ENCODE data around the gene DBT. TPM values are rescaled to one million over a fixed set of nuclear protein-coding genes. Genes with fewer than 3 reads are reported as not detected.

Gene DBT
- total and polyA plus RNA-seq, 11 donors, result 6.8 to 45.3 (median 28.7) TPM

DNA sequence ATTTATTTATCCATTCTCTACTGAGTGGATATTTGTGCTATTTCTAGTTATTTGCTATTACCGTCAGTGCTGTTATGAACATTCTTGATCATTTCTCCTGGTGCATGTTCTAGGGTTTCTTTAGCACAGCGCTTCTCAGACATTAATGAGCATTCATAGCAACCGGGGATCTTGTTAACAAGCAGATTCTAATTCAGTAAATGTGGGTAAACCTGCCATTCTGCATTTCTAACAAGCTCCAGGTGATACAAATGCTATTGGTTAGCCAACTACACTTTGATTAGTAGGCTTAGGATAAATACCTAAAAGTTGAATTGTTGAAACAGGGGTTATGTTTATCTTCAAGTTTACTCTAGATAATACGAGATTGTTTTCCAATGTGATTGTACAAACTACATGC lies 3.3 kb upstream of the DBT start:
- Histone ChIP-seq H3K9me3 (no peaks in the 10 kb centered on the region), H3K4me3 (no peak overlapping the region), H3K36me3 (no peaks in the 10 kb centered on the region), H3K27me3 (no peaks in the 10 kb centered on the region), H3K27ac (no peak overlapping the region), H3K4me1 (peaks cover 0 to 21% (median 15%) of the 10 kb centered on the region in 12 donors)
- no peak for TF ChIP-seq POLR2A (IDR thresholded peaks at IDR 0.05)
- no peak for TF ChIP-seq CTCF (IDR thresholded peaks at IDR 0.05)
- DNase-seq (no peak), ATAC-seq (no peak)
- intact Hi-C loops (cut with DNase I), result no loop called here
- 78 to 84% (median 81%) methylated on average over 4 of the region's 4 CpGs for WGBS, 4 donors

GRCh38 chr1:100250807-100251206 lies 1.2 kb upstream of the DBT start:
- intact Hi-C loops (cut with DNase I), result no loop called here

DNA sequence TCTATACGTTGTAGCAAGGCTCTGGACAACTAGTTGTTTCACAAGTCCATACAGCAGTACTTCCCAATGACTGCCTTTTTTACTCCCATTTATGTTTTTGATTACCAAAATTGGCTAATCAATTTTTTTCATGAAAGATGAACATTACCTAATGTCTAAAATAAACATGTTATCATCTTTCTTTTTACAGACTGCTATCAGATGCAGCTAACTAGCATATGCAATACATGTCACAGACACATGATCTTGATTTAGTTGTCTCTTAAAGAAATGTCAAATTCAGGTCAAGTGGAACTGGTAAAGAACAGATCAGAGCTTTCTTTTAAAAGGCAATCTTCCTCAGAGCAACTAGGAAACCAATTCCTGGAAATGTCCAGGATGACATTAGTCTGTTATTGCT lies 630 bp upstream of the DBT start:
- Histone ChIP-seq H3K4me1 (peaks cover 0 to 26% (median 16%) of the 10 kb centered on the region in 12 donors), H3K4me3 (peak overlapping the region; percentile 74 to 97 (median 83)), H3K36me3 (peaks cover 0 to 3% (median 0%) of the 10 kb centered on the region in 9 donors), H3K27ac (peak overlapping the region in 11 of 12 donors; percentile 69 to 95 (median 86)), H3K27me3 (no peaks in the 10 kb centered on the region), H3K9me3 (no peaks in the 10 kb centered on the region)
- no peak for TF ChIP-seq CTCF (IDR thresholded peaks at IDR 0.05)
- no peak for TF ChIP-seq POLR2A (IDR thresholded peaks at IDR 0.05)
- WGBS, 4 donors, result 0 to 3% (median 0%) methylated on average over 1 of the region's 1 CpG
- DNase-seq, result no peak
- intact Hi-C loops (cut with DNase I), result no loop called here
- ATAC-seq, result no peak

More at GRCh38 chr1:100250807-100251206, 1.2 kb upstream of the DBT start:
- Histone ChIP-seq H3K9me3 (no peaks in the 10 kb centered on the region), H3K4me3 (no peak overlapping the region), H3K4me1 (peaks cover 0 to 26% (median 16%) of the 10 kb centered on the region in 12 donors), H3K27me3 (no peaks in the 10 kb centered on the region), H3K27ac (peak overlapping the region in 1 of 12 donors; percentile 87), H3K36me3 (peaks cover 0 to 3% (median 0%) of the 10 kb centered on the region in 9 donors)
- DNase-seq, result no peak
- TF ChIP-seq CTCF (IDR thresholded peaks at IDR 0.05) (no peak), POLR2A (IDR thresholded peaks at IDR 0.05) (no peak)
- ATAC-seq, result no peak
- 94 to 100% (median 97%) methylated on average over 3 of the region's 3 CpGs for WGBS, 4 donors

GRCh38 chr1:100249155-100249536 lies 488 bp downstream of the DBT start:
- no peak for DNase-seq
- WGBS, 4 donors, result 0 to 1% (median 1%) methylated on average over 12 of the region's 12 CpGs
- TF ChIP-seq CTCF (IDR thresholded peaks at IDR 0.05) (no peak), POLR2A (IDR thresholded peaks at IDR 0.05) (no peak)
- H3K4me1 ChIP-seq, result peaks cover 0 to 34% (median 19%) of the 10 kb centered on the region in 12 donors
- no peaks in the 10 kb centered on the region for H3K9me3 ChIP-seq
- intact Hi-C loops (cut with DNase I), result loop anchor here in 3 of 10 donors (5.0 to 10.0 kb wide), 3 partner anchors 103 to 117 kb away; partner anchors contain the start of genes SASS6 (in 2 of the 3), TRMT13 (in 2 of the 3) and CDC14A (in 1 of the 3)
- peak overlapping the region; percentile 74 to 97 (median 83) for H3K4me3 ChIP-seq
- no peak for ATAC-seq
- H3K36me3 ChIP-seq, result peaks cover 0 to 3% (median 0%) of the 10 kb centered on the region in 9 donors
- H3K27ac ChIP-seq, result peak overlapping the region; percentile 75 to 95 (median 86)
- H3K27me3 ChIP-seq, result no peaks in the 10 kb centered on the region

All from heart left ventricle (tissue), 16 donors.